Measurements from ENCODE around the gene PIK3R5. TPM values are rescaled to one million over a fixed set of nuclear protein-coding genes. Genes with fewer than 3 reads are reported as not detected.
A peak's percentile ranks its signal among the peaks of the same experiment; 100 is the strongest.

Gene PIK3R5
- total RNA-seq, 2 experiments from 2014 or later, result 46.7 to 50.4 TPM

DNA sequence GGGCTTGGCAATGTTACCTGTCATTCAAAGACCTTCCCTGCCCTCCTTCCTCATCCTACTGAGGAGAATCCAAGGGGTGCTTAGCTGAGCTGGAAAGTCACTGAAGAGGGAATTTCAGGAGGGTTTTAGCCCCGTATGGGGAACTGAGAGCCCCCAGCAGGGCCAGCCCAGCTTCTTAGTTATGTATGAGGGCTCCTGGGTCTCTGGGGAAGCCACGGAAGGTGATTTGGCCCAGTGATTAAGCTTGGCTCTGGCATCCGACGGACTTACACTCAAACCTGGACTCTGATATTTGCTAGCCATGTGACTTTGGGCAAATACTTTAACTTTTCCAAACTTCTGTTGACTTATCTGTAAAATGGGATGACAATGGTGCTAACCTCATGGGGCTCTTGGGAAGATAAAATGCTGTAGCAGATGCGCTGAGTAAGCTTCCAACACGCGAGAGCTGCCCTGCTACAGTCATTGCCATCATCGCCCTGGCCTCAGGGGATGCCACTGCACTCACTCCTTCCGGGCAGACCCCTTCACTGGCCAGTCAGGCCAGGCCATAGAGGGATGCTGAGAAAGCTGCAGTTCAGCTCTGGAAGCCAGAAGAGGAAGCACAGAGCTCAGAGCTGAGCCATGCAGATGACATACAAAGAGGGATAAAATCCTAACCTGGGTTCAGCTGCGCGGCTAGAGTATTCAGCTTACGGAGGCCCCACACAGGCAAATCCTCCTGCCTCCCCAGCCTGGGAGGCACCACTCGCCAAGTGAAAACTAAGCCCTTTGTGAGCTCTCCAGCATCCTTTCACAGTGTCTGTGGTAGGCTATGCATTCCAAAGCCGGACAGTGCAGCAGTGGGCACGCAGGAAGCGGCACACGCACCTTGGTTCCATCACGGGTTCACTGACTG is 53.2 kb downstream of the PIK3R5 start:
- H3K36me3 Mint-ChIP-seq (ENCODE audit: low read depth), result peaks cover 37% of the 10 kb centered on the region
- intact Hi-C loops (cut with micrococcal nuclease), result no loop called here
- no peak overlapping the region for H3K4me3 Mint-ChIP-seq
- H3K27ac Mint-ChIP-seq, result peak overlapping the region; percentile 35
- H3K9me3 Mint-ChIP-seq, result peaks cover 3% of the 10 kb centered on the region
- no peaks in the 10 kb centered on the region for H3K27me3 Mint-ChIP-seq
- ChIA-PET POLR2A (interaction anchor here (0.9 to 4.8 kb wide), 7 partner anchors 9 to 30 kb away, joined by 3 to 38 read pairs (median 3); no protein-coding TSS in a partner anchor), CTCF (interaction anchor here (1.2 to 1.8 kb wide), 4 partner anchors 10 to 74 kb away, joined by 3 to 4 read pairs (median 4); no protein-coding TSS in a partner anchor)
- DNase-seq (no peak), ATAC-seq (no peak)
- peaks cover 29% of the 10 kb centered on the region for H3K4me1 Mint-ChIP-seq (ENCODE audit: low read depth)
- TF ChIP-seq, protein P1, sequence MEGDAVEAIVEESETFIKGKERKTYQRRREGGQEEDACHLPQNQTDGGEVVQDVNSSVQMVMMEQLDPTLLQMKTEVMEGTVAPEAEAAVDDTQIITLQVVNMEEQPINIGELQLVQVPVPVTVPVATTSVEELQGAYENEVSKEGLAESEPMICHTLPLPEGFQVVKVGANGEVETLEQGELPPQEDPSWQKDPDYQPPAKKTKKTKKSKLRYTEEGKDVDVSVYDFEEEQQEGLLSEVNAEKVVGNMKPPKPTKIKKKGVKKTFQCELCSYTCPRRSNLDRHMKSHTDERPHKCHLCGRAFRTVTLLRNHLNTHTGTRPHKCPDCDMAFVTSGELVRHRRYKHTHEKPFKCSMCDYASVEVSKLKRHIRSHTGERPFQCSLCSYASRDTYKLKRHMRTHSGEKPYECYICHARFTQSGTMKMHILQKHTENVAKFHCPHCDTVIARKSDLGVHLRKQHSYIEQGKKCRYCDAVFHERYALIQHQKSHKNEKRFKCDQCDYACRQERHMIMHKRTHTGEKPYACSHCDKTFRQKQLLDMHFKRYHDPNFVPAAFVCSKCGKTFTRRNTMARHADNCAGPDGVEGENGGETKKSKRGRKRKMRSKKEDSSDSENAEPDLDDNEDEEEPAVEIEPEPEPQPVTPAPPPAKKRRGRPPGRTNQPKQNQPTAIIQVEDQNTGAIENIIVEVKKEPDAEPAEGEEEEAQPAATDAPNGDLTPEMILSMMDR (IDR thresholded peaks at IDR 0.05), result no peak

DNA sequence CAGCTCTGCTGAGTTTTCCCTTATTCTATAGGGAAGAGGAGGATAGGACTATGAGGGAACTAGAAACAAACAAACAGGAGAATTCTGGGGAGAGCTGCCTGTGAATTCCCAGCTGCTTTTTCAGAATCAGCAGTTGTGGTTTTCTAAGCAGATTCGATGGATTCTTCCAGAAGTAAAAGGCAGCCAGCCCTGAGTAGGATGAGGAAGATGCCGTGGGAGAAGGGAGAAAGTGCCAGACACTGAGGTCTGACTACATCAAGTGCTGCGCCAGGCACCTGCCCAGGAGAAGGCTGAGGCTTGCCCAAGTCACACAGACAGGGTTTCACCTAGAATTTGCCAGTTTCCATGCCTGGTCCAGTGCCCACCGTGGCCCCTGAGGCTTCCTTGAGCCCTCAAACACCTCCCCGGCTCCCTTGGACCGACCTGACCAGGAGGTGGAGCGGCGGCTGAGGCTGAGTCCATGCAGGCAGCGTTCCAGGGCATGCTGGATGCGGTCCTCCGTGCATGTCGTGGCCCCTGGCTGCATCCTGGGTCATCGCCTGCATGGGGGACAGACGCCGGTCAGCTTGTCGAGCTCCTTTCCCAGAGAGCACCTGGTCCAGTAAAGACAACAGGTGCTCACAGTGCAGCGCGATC is 54.4 kb downstream of the PIK3R5 start:
- POLR2A ChIA-PET, result interaction anchor here (1.0 to 1.6 kb wide), 4 partner anchors 12 to 50 kb away, joined by 3 to 7 read pairs (median 4); no protein-coding TSS in a partner anchor
- Mint-ChIP-seq H3K27ac (no peak overlapping the region), H3K4me3 (no peak overlapping the region)

DNA sequence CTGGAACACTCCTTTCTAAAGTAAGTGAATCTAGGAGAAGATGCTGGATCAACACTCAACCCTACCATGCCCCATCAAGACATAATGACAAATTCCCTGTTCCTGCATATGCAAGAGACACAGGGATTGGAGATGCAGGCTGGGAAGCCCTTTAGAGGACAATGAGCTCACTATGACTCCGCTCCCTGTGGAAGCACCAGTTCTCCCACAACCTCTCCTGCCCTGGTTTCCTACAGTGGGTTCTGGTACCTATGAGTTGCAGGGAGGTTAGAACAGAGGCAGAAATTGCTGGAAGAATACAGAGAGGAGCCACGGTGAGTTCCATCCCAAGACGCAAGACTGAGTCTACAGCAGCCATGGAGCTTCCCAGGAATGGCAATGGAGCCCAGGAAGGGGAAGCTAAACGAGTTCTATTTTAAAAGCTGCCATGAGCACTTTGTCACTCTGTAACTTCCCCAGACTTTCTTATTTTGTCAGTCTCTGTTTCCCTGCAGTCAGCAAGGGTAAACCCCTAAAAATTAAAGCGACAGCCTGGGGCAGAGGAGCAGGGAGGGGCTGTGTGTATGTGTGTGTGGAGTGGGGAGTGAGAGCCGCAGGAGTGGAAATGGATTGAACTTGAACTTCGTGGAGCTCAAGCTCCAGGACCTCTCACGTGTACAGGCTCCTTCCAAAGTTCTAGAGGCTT is 55.8 kb downstream of the PIK3R5 start:
- H3K36me3 Mint-ChIP-seq (ENCODE audit: low read depth), result peaks cover 31% of the 10 kb centered on the region
- H3K27me3 Mint-ChIP-seq, result no peaks in the 10 kb centered on the region
- H3K4me1 Mint-ChIP-seq (ENCODE audit: low read depth), result peaks cover 11% of the 10 kb centered on the region

More for the DNA sequence above, 54.4 kb downstream of the PIK3R5 start:
- Mint-ChIP-seq H3K36me3 (ENCODE audit: low read depth) (peaks cover 29% of the 10 kb centered on the region), H3K4me1 (ENCODE audit: low read depth) (peaks cover 17% of the 10 kb centered on the region), H3K27me3 (no peaks in the 10 kb centered on the region), H3K9me3 (no peaks in the 10 kb centered on the region)
- no peak for DNase-seq
- intact Hi-C loops (cut with micrococcal nuclease), result no loop called here
- no peak for ATAC-seq
- CTCF ChIA-PET, result interaction anchor here (0.7 to 1.4 kb wide), 3 partner anchors 9 to 22 kb away, joined by 3 to 4 read pairs (median 3); no protein-coding TSS in a partner anchor
- TF ChIP-seq, protein P1 (IDR thresholded peaks at IDR 0.05), result no peak

DNA sequence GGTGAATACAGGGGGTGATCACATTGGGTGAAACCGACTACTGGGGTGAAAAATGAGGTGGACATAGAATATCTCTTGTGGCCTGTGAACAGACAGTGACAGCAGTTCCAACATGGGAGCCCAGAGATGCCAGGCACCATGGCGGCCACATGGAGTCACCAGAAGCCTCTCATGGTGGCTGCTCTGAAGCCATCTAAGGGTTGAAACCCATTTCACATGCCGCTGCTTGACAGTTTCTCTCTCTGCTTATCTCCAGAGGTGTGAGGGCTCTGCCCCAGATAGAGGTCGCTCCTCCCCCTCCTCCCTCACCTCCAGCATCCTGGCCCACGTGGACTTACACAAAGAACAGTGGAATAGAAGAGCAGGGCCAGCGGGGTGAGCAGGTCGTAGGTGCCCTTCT is 60.2 kb downstream of the PIK3R5 start:
- ATAC-seq (peak; percentile 25), DNase-seq (no peak)
- Mint-ChIP-seq H3K27me3 (no peaks in the 10 kb centered on the region), H3K4me1 (ENCODE audit: low read depth) (peaks cover 25% of the 10 kb centered on the region), H3K9me3 (no peaks in the 10 kb centered on the region), H3K27ac (peak overlapping the region; percentile 50), H3K4me3 (no peak overlapping the region), H3K36me3 (ENCODE audit: low read depth) (peaks cover 54% of the 10 kb centered on the region)
- POLR2A ChIA-PET, result no interaction called here
- intact Hi-C loops (cut with micrococcal nuclease), result no loop called here
- TF ChIP-seq, protein P1 (IDR thresholded peaks at IDR 0.05), result no peak
- CTCF ChIA-PET, result no interaction called here

More for the DNA sequence above, 55.8 kb downstream of the PIK3R5 start:
- TF ChIP-seq, protein P1 (IDR thresholded peaks at IDR 0.05), result no peak
- Mint-ChIP-seq H3K27ac (peak overlapping the region; percentile 7), H3K9me3 (no peaks in the 10 kb centered on the region), H3K4me3 (no peak overlapping the region)
- intact Hi-C loops (cut with micrococcal nuclease), result no loop called here
- no peak for DNase-seq
- CTCF ChIA-PET, result interaction anchor here (1.4 to 2.5 kb wide), 3 partner anchors 9 to 88 kb away, joined by 3 to 10 read pairs (median 6); no protein-coding TSS in a partner anchor
- ATAC-seq, result no peak
- POLR2A ChIA-PET, result interaction anchor here (1.1 to 1.5 kb wide), 2 partner anchors 10 to 52 kb away, joined by 3 to 4 read pairs; no protein-coding TSS in a partner anchor
